ENCODE measurements around the gene FAM237A.
A peak's percentile ranks its signal among the peaks of the same experiment; 100 is the strongest.

Gene FAM237A

GRCh38 chr2:206688990-206689389 is 46.7 kb downstream of the FAM237A start:
- no peak for DNase-seq (ENCODE audit: low spot score)

- DNase-seq (ENCODE audit: low spot score), result no peak
Observed at GRCh38 chr2:206692971-206693370, 50.7 kb downstream of the FAM237A start.

DNA sequence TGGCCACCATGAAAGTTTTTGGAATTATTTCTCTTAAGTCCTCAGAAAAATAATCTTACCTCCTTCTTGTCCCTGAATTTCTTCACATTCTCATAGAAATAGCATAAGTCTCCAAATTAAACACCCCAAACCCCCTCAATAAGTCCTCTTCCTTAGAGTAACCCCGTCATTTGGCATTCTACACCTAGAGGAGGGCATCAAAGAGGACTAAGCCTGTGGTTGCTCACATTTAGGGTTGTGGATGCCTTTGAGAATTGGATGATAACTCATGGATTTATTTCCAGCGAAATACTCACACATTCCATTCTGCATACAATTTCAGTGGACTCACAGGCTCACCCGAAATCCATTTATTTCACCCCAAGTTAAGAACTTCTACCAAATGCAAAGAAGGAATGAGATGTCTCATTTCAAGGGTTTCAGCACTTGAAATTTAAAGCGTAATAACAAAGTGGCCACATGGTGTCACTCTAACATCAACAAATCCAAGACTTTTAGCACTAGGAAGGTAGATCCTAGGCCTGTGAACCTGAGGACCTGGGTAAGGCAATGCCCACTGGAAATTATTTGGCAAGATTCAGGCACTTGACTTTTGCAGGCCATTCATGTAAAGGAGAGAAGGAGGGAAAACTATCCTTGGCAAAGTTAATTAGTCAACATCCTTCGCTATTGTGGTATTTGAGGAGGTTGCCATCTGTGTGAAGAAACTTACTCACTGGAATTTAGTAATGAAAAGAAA is 51.3 kb downstream of the FAM237A start:
- DNase-seq (ENCODE audit: low spot score), result peak; percentile 58

DNA sequence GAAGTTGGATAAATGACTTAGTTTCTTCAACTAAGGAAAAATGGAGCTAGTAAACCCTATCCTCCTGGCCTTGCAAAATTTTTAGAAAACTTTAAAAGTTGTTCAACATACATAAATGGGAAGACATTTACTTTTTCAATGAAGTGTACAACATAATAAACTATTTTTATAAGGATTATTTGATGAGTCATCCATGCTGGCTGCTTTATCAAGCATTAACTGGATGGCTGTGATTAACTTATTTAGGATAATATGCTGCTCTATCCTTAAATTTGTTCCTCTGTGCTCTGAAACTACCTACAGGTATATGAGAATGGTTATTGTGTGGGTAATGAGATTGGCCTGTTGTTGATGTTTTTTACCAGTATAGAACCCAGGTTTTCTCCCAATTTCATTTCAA is 54.6 kb downstream of the FAM237A start:
- no peak for DNase-seq (ENCODE audit: low spot score)

DNA sequence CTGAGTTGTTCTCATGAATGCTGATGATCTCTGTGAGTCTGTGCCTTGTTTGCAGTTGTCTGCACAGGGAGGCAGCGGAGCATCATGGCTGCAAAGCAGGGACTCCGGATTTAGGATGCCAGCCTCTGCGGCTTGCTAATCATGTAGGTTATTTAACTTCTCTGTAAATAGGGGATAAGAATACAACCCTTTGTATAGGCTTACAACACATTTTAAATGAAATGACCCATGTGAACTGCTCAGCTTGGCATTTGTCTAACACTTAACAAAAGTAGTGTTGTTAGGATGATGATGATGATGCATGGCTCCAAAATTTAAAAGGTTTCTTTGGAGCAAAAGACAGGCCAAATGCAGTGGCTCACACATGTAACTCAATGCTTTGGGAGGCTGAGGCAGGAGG is 56.5 kb downstream of the FAM237A start:
- no peak for DNase-seq (ENCODE audit: low spot score)

Measured in CD4-positive, alpha-beta T cell treated with Interleukin-15 for 4 hours (primary cell).